Spleen (tissue), 11 donors: ENCODE measurements around the gene SYF2. TPM values are rescaled to one million over a fixed set of nuclear protein-coding genes. Genes with fewer than 3 reads are reported as not detected.

Experiments
- DNase-seq: peaks from one replicate; pipeline ENCODE4 v3.0.0-alpha.2; 2020
- H3K27ac ChIP-seq, 8 donors: fragments of 200-600 bp; sonication (generic) in 7 of 8; 1 replicate in 4 of 8; 2 replicates in 4 of 8; pipeline versions ENCODE4 v1.5.0 to v1.8.0; 2016 to 2021; ENCODE audit warnings: inconsistent platforms in 4 of 8, mild to moderate bottlenecking in 4 of 8, moderate library complexity in 1 of 8
- H3K27me3 ChIP-seq, 7 donors: fragments of 200-600 bp; sonication (generic) in 6 of 7; replicated peaks in 1 of 7; 1 replicate in 4 of 7; 2 replicates in 3 of 7; pipeline versions ENCODE4 v1.5.0 to v1.8.0; 2016 to 2021; ENCODE audit warnings: inconsistent platforms in 3 of 7, mild to moderate bottlenecking in 1 of 7
- H3K36me3 ChIP-seq, 6 donors: fragments of 200-600 bp; sonication (generic) in 5 of 6; 1 replicate in 4 of 6; 2 replicates in 2 of 6; pipeline versions ENCODE4 v1.5.0 to v1.8.0; 2016 to 2021; ENCODE audit warnings: inconsistent platforms in 2 of 6
- H3K4me1 ChIP-seq, 6 donors: fragments of 200-600 bp; sonication (generic) in 5 of 6; 1 replicate in 3 of 6; 2 replicates in 3 of 6; pipeline versions ENCODE4 v1.5.0 to v1.8.0; 2016 to 2021; ENCODE audit warnings: inconsistent platforms in 3 of 6
- H3K4me3 ChIP-seq, 8 donors: fragments of 200-600 bp; sonication (generic) in 7 of 8; 1 replicate in 4 of 8; 2 replicates in 4 of 8; pipeline versions ENCODE4 v1.5.0 to v1.8.0; 2016 to 2021; ENCODE audit warnings: inconsistent platforms in 4 of 8, mild to moderate bottlenecking in 4 of 8, moderate library complexity in 2 of 8
- H3K9me3 ChIP-seq, 8 donors: fragments of 200-600 bp; sonication (generic) in 7 of 8; 1 replicate in 4 of 8; 2 replicates in 4 of 8; pipeline versions ENCODE4 v1.5.0 to v1.8.0; 2016 to 2021; ENCODE audit warnings: inconsistent platforms in 4 of 8
- POLR2A ChIP-seq, 3 donors: fragments of 450-650 bp; IDR thresholded peaks; one replicate each; pipeline ENCODE4 v1.5.1; 2017; ENCODE audit warnings: antibody characterized with exemption in 3 of 3, mild to moderate bottlenecking in 1 of 3
- POLR2AphosphoS5 ChIP-seq, 3 donors: sonication (generic); formaldehyde crosslinking; IDR thresholded peaks; one replicate each; pipeline ENCODE4 v1.5.1; 2017; ENCODE audit warnings: antibody characterized with exemption in 3 of 3
- WGBS, 5 donors: extraction: QIAGEN DNeasy Blood & Tissue Kit in 3 of 5; methylation state at CpG; one replicate each; pipeline versions ENCODE4 v1.1.5 to v1.1.7; 2013 to 2018; 5-methylcytosine and 5-hydroxymethylcytosine counted together
- intact Hi-C: fragments of 100-400 bp; cut with DNase I; formaldehyde crosslinking; loops from one replicate; pipeline ENCODE4 v1.15.0; 2023; ENCODE audit warnings: low total_unique reads
- polyA plus RNA-seq, 3 donors: library from polyadenylated mRNA; stranded (reverse); fragments of 200-250 nt; gene quantifications; one replicate each; pipeline ENCODE4 v1.2.1, GENCODE V29; 2013
- total RNA-seq, 7 donors: library from RNA; depleted of rRNA in 3 of 7; stranded (reverse); fragments of >200 nt in 3 of 7; fragmentation: NEBNext Ultra II Directional in 4 of 7; extraction: Animal tissue kit (Norgen Biotek cat#: 25700) in 4 of 7; gene quantifications; one replicate each; pipeline versions ENCODE4 v1.1.0 to v1.2.1, GENCODE V29; 2016 to 2021
- TF ChIP-seq, protein P1 (sequence below), 11 experiments: fragments of 200-600 bp in 7 of 11; fragments of 450-650 bp in 4 of 11; sonication (generic) in 4 of 11; IDR thresholded peaks in 8 of 11; conservative IDR thresholded peaks in 3 of 11; 1 replicate in 7 of 11; 2 replicates in 4 of 11; pipeline versions ENCODE4 v1.4.0 to v1.8.0; 2016 to 2021; ENCODE audit warnings: antibody characterized with exemption in 11 of 11, inconsistent platforms in 4 of 11, mild to moderate bottlenecking in 1 of 11
- donor health status: healthy with polysubstance abuse.
- donor health status: DM: no; HTN: no; CAD: no; lungs with moderate emphysema.
- donor health status: DM: no; HTN: no; CAD: no.
- donor health status: Bipolar disorder and iron deficiency.
- donor health status: healthy.
- donor health status: DM: no; HTN: no; CAD: no.
- donor health status: DM: yes; HTN: yes; CAD: no.

Gene SYF2
- total and polyA plus RNA-seq, 10 donors, result 38.1 to 98.3 (median 50.7) TPM

DNA sequence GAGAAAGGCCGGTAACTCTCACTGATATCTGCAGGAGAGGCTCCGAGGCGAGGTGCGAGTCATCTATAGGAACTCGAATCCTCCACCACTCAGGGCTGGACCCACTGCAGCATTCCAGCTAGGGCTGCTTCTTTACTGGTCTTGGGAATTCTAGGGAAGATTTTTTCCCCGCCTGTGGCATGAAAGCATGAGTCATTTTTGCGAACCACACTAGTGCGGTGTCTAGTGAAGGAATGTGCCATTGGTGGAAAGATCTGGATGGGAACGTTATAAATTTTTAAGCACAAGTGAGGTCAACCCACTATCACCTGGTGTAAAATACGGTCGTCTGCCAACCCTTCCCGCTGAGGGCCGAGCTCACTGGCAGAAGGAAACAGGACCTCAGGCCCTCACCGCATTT, 49.7 kb downstream of the SYF2 start:
- Histone ChIP-seq H3K9me3 (peaks cover 0 to 4% (median 0%) of the 10 kb centered on the region in 8 donors), H3K27me3 (peaks cover 0 to 24% (median 0%) of the 10 kb centered on the region in 7 donors), H3K4me3 (no peak overlapping the region), H3K27ac (no peak overlapping the region), H3K4me1 (no peaks in the 10 kb centered on the region), H3K36me3 (no peaks in the 10 kb centered on the region)
- TF ChIP-seq POLR2AphosphoS5 (IDR thresholded peaks at IDR 0.05) (no peak), POLR2A (IDR thresholded peaks at IDR 0.05) (no peak)
- TF ChIP-seq, protein P1, sequence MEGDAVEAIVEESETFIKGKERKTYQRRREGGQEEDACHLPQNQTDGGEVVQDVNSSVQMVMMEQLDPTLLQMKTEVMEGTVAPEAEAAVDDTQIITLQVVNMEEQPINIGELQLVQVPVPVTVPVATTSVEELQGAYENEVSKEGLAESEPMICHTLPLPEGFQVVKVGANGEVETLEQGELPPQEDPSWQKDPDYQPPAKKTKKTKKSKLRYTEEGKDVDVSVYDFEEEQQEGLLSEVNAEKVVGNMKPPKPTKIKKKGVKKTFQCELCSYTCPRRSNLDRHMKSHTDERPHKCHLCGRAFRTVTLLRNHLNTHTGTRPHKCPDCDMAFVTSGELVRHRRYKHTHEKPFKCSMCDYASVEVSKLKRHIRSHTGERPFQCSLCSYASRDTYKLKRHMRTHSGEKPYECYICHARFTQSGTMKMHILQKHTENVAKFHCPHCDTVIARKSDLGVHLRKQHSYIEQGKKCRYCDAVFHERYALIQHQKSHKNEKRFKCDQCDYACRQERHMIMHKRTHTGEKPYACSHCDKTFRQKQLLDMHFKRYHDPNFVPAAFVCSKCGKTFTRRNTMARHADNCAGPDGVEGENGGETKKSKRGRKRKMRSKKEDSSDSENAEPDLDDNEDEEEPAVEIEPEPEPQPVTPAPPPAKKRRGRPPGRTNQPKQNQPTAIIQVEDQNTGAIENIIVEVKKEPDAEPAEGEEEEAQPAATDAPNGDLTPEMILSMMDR (IDR thresholded peaks at IDR 0.05 in 8 of 11, conservative IDR thresholded peaks at IDR 0.05 in 3 of 11), result no peak
- intact Hi-C loops, result no loop called here
- WGBS, 5 donors, result 87 to 88% (median 87%) methylated on average over 14 of the region's 14 CpGs
- DNase-seq, result no peak

DNA sequence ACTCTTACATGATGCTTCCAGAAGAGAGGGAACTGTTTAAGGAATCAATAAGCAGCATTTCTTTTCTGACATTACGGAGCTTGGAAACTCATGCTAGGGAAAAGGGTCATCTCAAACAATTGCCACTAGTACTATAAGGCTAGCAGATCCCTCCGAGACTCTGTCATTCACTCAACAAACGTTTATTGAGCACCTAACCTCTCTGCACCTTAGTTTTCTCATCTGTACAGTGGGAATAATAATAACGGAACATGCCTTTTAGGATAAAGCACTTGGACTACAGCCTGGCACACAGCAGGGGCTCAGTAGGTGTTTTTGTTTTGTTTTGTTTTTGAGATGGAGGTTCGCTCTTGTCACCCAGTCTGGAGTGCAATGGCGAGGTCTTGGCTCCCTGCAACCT, 51.3 kb downstream of the SYF2 start:
- no peaks in the 10 kb centered on the region for H3K4me1 ChIP-seq
- TF ChIP-seq POLR2AphosphoS5 (IDR thresholded peaks at IDR 0.05) (no peak), POLR2A (IDR thresholded peaks at IDR 0.05) (no peak)
- TF ChIP-seq, protein P1 (IDR thresholded peaks at IDR 0.05 in 8 of 11, conservative IDR thresholded peaks at IDR 0.05 in 3 of 11), result no peak
- no peak overlapping the region for H3K4me3 ChIP-seq
- intact Hi-C loops, result no loop called here
- H3K9me3 ChIP-seq, result peaks cover 0 to 20% (median 14%) of the 10 kb centered on the region in 8 donors
- H3K27me3 ChIP-seq, result peaks cover 0 to 24% (median 0%) of the 10 kb centered on the region in 7 donors
- no peaks in the 10 kb centered on the region for H3K36me3 ChIP-seq
- H3K27ac ChIP-seq, result no peak overlapping the region
- 82 to 93% (median 86%) methylated on average over 6 of the region's 6 CpGs for WGBS, 5 donors
- DNase-seq, result no peak

DNA sequence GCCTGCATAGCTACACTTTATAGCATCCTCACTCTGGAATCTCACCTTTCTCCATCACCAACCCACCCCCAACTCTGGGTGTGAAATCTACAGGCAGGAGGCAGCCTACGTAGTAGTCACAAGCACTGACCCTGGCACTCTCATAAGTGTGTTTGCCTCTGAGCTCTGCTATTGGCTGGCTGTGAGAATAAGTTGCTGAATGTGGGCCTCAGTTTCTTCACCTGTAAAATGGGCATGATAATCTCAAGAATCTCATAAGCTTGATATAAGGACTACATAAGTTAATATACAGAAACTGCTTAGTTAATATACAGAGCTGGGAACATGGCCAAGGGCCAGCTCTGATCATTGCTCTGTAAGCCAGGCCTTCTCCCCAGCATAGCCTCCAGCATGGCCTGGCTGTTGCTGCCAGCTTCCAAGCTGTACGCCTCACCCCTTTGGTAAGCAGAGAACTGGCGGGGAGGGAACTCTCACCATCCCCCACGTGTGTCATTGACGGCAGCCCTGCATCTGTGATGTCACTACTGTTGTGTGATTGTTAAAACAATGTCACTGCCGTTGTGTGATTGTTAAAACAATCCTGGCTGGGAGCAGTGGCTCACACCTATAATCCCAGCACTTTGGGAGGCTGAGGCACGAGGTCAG, 53.3 kb downstream of the SYF2 start:
- no peak for DNase-seq
- Histone ChIP-seq H3K9me3 (peaks cover 0 to 23% (median 15%) of the 10 kb centered on the region in 8 donors), H3K27me3 (peaks cover 0 to 10% (median 0%) of the 10 kb centered on the region in 7 donors), H3K4me3 (no peak overlapping the region), H3K27ac (no peak overlapping the region), H3K36me3 (no peaks in the 10 kb centered on the region), H3K4me1 (no peaks in the 10 kb centered on the region)
- intact Hi-C loops, result no loop called here
- 73 to 83% (median 79%) methylated on average over 6 to 7 of the region's 7 CpGs for WGBS, 5 donors
- TF ChIP-seq POLR2A (IDR thresholded peaks at IDR 0.05) (no peak), POLR2AphosphoS5 (IDR thresholded peaks at IDR 0.05) (no peak)
- TF ChIP-seq, protein P1 (IDR thresholded peaks at IDR 0.05 in 8 of 11, conservative IDR thresholded peaks at IDR 0.05 in 3 of 11), result no peak

DNA sequence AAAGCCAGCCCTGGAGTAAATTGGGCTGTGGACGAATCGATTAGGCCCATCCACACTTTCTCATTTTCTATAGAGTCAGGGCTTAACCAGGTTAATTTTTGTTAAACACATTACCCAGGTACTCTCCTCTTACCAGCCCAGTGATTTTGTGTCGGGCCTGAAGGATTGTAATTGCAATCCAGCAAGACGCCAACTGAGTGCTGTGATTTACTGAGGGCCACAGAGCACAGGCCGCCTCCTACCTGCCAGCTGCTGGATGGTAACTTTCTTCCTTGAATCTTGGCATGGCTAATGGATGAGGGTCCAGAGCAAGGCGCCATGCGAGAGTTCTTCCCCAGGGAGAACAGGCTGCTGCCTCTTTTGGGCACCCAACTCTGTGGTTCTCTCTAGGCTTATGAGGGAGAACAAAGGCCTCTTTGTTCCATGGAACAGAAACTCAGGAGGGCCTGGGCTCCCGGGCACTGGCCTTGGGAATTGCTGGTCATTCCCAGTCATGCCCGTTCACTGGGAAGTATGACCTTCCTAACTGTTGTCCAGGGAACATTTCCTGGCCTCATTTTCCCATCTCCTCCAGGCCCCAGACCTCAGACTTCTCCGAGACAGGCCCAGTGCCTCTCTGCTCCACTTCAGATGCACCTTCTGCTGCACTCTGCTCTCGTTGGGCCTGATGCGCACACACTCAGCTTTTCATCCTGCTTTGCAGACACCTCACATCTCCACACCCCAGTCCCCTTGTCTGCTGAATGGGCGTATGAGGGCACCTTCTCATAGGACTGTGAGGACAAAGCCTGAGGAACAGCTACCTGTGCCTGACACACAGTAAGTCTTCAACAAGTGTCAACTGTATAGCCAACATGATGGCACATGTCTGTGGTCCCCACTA, 57.3 kb downstream of the SYF2 start:
- TF ChIP-seq POLR2AphosphoS5 (IDR thresholded peaks at IDR 0.05) (no peak), POLR2A (IDR thresholded peaks at IDR 0.05) (no peak)
- TF ChIP-seq, protein P1 (IDR thresholded peaks at IDR 0.05 in 8 of 11, conservative IDR thresholded peaks at IDR 0.05 in 3 of 11), result no peak
- intact Hi-C loops, result no loop called here
- H3K36me3 ChIP-seq, result no peaks in the 10 kb centered on the region
- 88 to 91% (median 91%) methylated on average over 13 of the region's 13 CpGs for WGBS, 5 donors
- H3K9me3 ChIP-seq, result peaks cover 0 to 23% (median 15%) of the 10 kb centered on the region in 8 donors
- H3K27ac ChIP-seq, result no peak overlapping the region
- no peaks in the 10 kb centered on the region for H3K4me1 ChIP-seq
- H3K4me3 ChIP-seq, result no peak overlapping the region
- no peak for DNase-seq
- H3K27me3 ChIP-seq, result no peaks in the 10 kb centered on the region
